ENCODE measurements around the gene VPS51. TPM values are rescaled to one million over a fixed set of nuclear protein-coding genes. Genes with fewer than 3 reads are reported as not detected.

VPS51 gene
- total RNA-seq, 2 experiments from 2014 or later, result 103 TPM

GRCh38 chr11:65124480-65125196 lies 28.6 kb downstream of the VPS51 start:
- ChIA-PET CTCF (interaction anchor here (1.3 to 1.7 kb wide), 2 partner anchors 11 to 14 kb away, joined by 5 to 6 read pairs; no protein-coding TSS in a partner anchor), POLR2A (interaction anchor here (1.0 to 1.7 kb wide), 2 partner anchors 10 to 298 kb away, joined by 3 to 16 read pairs; partner anchors contain the start of genes NEAT1 and SYVN1)
- Mint-ChIP-seq H3K27me3 (no peaks in the 10 kb centered on the region), H3K4me3 (peak overlapping the region; percentile 57), H3K4me1 (ENCODE audit: low read depth) (peaks cover 33% of the 10 kb centered on the region), H3K36me3 (ENCODE audit: low read depth) (peaks cover 47% of the 10 kb centered on the region), H3K27ac (peak overlapping the region; percentile 72), H3K9me3 (no peaks in the 10 kb centered on the region)
- DNase-seq, result no peak
- no peak for ATAC-seq
- intact Hi-C loops (cut with micrococcal nuclease), result no loop called here
- no peak for TF ChIP-seq CTCF (IDR thresholded peaks at IDR 0.05)

- peaks cover 25% of the 10 kb centered on the region for H3K4me1 Mint-ChIP-seq (ENCODE audit: low read depth)
- no peak for DNase-seq
- POLR2A ChIA-PET, result interaction anchor here (0.6 to 1.7 kb wide), 3 partner anchors 9 to 11 kb away, joined by 3 to 16 read pairs (median 5); partner anchors contain the start of gene SYVN1
- intact Hi-C loops (cut with micrococcal nuclease), result no loop called here
- H3K9me3 Mint-ChIP-seq, result no peaks in the 10 kb centered on the region
- ATAC-seq, result no peak
- no peaks in the 10 kb centered on the region for H3K27me3 Mint-ChIP-seq
- H3K27ac Mint-ChIP-seq, result peak overlapping the region; percentile 15
- no peak overlapping the region for H3K4me3 Mint-ChIP-seq
- H3K36me3 Mint-ChIP-seq (ENCODE audit: low read depth), result peaks cover 39% of the 10 kb centered on the region
- no peak for TF ChIP-seq CTCF (IDR thresholded peaks at IDR 0.05)
- CTCF ChIA-PET, result interaction anchor here (1.7 kb wide), 1 partner anchor 15 kb away, joined by 5 read pairs; no protein-coding TSS in a partner anchor
Measured at GRCh38 chr11:65125197-65126056, 29.4 kb downstream of the VPS51 start.

- POLR2A ChIA-PET, result interaction anchor here (1.0 to 1.7 kb wide), 5 partner anchors 8 to 30 kb away, joined by 3 to 5 read pairs (median 4); partner anchors contain the start of gene ZNHIT2
- Mint-ChIP-seq H3K4me1 (ENCODE audit: low read depth) (peaks cover 17% of the 10 kb centered on the region), H3K27ac (peak overlapping the region; percentile 32), H3K36me3 (ENCODE audit: low read depth) (peaks cover 31% of the 10 kb centered on the region), H3K9me3 (no peaks in the 10 kb centered on the region), H3K4me3 (no peak overlapping the region), H3K27me3 (no peaks in the 10 kb centered on the region)
- DNase-seq (no peak), ATAC-seq (no peak)
- TF ChIP-seq CTCF (IDR thresholded peaks at IDR 0.05), result no peak
- CTCF ChIA-PET, result interaction anchor here (0.7 to 1.0 kb wide), 2 partner anchors 9 to 51 kb away, joined by 3 read pairs; partner anchors contain the start of gene ZNHIT2
- intact Hi-C loops (cut with micrococcal nuclease), result no loop called here
Measured at GRCh38 chr11:65126624-65127274, 30.7 kb downstream of the VPS51 start.

- H3K4me3 Mint-ChIP-seq, result no peak overlapping the region
- TF ChIP-seq CTCF (IDR thresholded peaks at IDR 0.05), result no peak
- no peak overlapping the region for H3K27ac Mint-ChIP-seq
- ChIA-PET POLR2A (interaction anchor here (0.8 to 1.7 kb wide), 5 partner anchors 7 to 26 kb away, joined by 3 to 7 read pairs (median 4); partner anchors contain the start of gene ZNHIT2), CTCF (interaction anchor here (0.7 to 2.1 kb wide), 4 partner anchors 10 to 52 kb away, joined by 3 to 5 read pairs (median 3); partner anchors contain the start of gene ZNHIT2)
- peaks cover 25% of the 10 kb centered on the region for H3K36me3 Mint-ChIP-seq (ENCODE audit: low read depth)
- H3K9me3 Mint-ChIP-seq, result no peaks in the 10 kb centered on the region
- intact Hi-C loops (cut with micrococcal nuclease), result no loop called here
- no peaks in the 10 kb centered on the region for H3K27me3 Mint-ChIP-seq
- DNase-seq, result no peak
- ATAC-seq, result no peak
- H3K4me1 Mint-ChIP-seq (ENCODE audit: low read depth), result peaks cover 20% of the 10 kb centered on the region
Measured at GRCh38 chr11:65127473-65128181, 31.6 kb downstream of the VPS51 start.

Measured in activated CD8-positive, alpha-beta T cell treated with anti-CD3 and anti-CD28 coated beads for 36 hours (primary cell).